ENCODE measurements around the gene OBI1. TPM values are rescaled to one million over a fixed set of nuclear protein-coding genes. Genes with fewer than 3 reads are reported as not detected.

The OBI1 gene
- total RNA-seq, 1 experiment from 2014 or later = 14.0 TPM

DNA sequence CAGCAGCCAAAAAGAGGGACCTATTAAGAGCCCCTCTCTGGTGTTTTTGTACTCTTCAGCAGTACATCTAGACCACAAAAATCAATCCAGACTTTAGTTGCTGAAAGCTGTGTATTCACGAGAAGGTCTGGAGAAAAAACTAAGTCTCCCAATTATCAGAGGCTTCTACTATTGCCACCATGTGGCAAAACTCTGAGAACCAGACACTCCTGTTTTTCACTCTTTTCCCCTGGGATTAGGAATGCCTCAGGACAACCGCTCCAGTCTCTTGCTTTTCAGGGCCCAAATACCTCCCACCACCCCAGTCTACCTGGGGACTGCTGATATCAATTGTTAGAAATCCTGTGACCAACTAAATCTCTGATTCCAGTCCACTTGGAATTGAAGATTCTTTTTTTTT, 30.1 kb upstream of the OBI1 start:
- Histone ChIP-seq H3K9me3 (ENCODE audit: control insufficient read depth in 1 of 2, insufficient read depth in 1 of 2, low read depth in 1 of 2, low read length in 2 of 2) (no peaks in the 10 kb centered on the region), H3K27ac (ENCODE audit: low read depth, low read length) (no peak overlapping the region), H3K36me3 (ENCODE audit: control insufficient read depth in 1 of 2, insufficient read depth in 2 of 2, low read length in 2 of 2) (no peaks in the 10 kb centered on the region), H3K4me1 (ENCODE audit: control insufficient read depth in 1 of 2, insufficient read depth in 2 of 2, low read length in 2 of 2) (no peaks in the 10 kb centered on the region), H3K9ac (ENCODE audit: low read length) (no peak overlapping the region), H4K20me1 (ENCODE audit: insufficient read depth) (no peaks in the 10 kb centered on the region), H3K27me3 (ENCODE audit: insufficient read depth, low read length) (peaks cover 40% of the 10 kb centered on the region), H3K4me2 (ENCODE audit: low read length) (no peak overlapping the region), H3K9me2 (ENCODE audit: insufficient read depth) (no peaks in the 10 kb centered on the region), H3K4me3 (replicated peaks in 1 of 2; ENCODE audit: low read depth in 1 of 2, low read length in 2 of 2) (no peak overlapping the region), H2AFZ (ENCODE audit: low read depth, low read length, poor library complexity, severe bottlenecking) (no peak overlapping the region), H3K79me2 (ENCODE audit: insufficient read depth, low read length) (no peaks in the 10 kb centered on the region)
- RAD21 ChIA-PET (ENCODE audit: low non-redundant PET in 1 of 2, low total read pairs in 2 of 2, uncharacterized antibody in 2 of 2, unreplicated experiment in 2 of 2) = no interaction called here
- no peak for DNase-seq (ENCODE audit: low read depth, low spot score)
- TF ChIP-seq SIN3A (IDR thresholded peaks at IDR 0.05; ENCODE audit: low read depth) (no peak), YY1 (IDR thresholded peaks at IDR 0.05; ENCODE audit: extremely low read depth, insufficient replicate concordance, low read depth, low read length) (no peak), POLR2A (IDR thresholded peaks at IDR 0.05; ENCODE audit: borderline replicate concordance, extremely low read depth, insufficient read depth, insufficient read length) (no peak), FOSL1 (IDR thresholded peaks at IDR 0.05; ENCODE audit: low read depth) (no peak), ZFX (IDR thresholded peaks at IDR 0.05) (no peak), CEBPB (IDR thresholded peaks at IDR 0.05; ENCODE audit: low read depth) (no peak), CBX3 (IDR thresholded peaks at IDR 0.05; ENCODE audit: low read depth) (no peak), JUND (IDR thresholded peaks at IDR 0.05) (no peak), ELF1 (IDR thresholded peaks at IDR 0.05; ENCODE audit: borderline replicate concordance, low read depth) (no peak), SP1 (IDR thresholded peaks at IDR 0.05; ENCODE audit: low read depth) (no peak), RAD21 (IDR thresholded peaks at IDR 0.05; ENCODE audit: low read depth) (no peak)
- TF ChIP-seq, protein P1, sequence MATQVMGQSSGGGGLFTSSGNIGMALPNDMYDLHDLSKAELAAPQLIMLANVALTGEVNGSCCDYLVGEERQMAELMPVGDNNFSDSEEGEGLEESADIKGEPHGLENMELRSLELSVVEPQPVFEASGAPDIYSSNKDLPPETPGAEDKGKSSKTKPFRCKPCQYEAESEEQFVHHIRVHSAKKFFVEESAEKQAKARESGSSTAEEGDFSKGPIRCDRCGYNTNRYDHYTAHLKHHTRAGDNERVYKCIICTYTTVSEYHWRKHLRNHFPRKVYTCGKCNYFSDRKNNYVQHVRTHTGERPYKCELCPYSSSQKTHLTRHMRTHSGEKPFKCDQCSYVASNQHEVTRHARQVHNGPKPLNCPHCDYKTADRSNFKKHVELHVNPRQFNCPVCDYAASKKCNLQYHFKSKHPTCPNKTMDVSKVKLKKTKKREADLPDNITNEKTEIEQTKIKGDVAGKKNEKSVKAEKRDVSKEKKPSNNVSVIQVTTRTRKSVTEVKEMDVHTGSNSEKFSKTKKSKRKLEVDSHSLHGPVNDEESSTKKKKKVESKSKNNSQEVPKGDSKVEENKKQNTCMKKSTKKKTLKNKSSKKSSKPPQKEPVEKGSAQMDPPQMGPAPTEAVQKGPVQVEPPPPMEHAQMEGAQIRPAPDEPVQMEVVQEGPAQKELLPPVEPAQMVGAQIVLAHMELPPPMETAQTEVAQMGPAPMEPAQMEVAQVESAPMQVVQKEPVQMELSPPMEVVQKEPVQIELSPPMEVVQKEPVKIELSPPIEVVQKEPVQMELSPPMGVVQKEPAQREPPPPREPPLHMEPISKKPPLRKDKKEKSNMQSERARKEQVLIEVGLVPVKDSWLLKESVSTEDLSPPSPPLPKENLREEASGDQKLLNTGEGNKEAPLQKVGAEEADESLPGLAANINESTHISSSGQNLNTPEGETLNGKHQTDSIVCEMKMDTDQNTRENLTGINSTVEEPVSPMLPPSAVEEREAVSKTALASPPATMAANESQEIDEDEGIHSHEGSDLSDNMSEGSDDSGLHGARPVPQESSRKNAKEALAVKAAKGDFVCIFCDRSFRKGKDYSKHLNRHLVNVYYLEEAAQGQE (IDR thresholded peaks at IDR 0.05; ENCODE audit: low read depth) = no peak
- TF ChIP-seq, protein P2, sequence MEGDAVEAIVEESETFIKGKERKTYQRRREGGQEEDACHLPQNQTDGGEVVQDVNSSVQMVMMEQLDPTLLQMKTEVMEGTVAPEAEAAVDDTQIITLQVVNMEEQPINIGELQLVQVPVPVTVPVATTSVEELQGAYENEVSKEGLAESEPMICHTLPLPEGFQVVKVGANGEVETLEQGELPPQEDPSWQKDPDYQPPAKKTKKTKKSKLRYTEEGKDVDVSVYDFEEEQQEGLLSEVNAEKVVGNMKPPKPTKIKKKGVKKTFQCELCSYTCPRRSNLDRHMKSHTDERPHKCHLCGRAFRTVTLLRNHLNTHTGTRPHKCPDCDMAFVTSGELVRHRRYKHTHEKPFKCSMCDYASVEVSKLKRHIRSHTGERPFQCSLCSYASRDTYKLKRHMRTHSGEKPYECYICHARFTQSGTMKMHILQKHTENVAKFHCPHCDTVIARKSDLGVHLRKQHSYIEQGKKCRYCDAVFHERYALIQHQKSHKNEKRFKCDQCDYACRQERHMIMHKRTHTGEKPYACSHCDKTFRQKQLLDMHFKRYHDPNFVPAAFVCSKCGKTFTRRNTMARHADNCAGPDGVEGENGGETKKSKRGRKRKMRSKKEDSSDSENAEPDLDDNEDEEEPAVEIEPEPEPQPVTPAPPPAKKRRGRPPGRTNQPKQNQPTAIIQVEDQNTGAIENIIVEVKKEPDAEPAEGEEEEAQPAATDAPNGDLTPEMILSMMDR (IDR thresholded peaks at IDR 0.05 in 2 of 3, conservative IDR thresholded peaks at IDR 0.05 in 1 of 3; ENCODE audit: borderline replicate concordance in 1 of 3, insufficient read depth in 1 of 3, low read depth in 2 of 3, low read length in 2 of 3) = no peak; a peak in 1 of 6 replicates
- TF ChIP-seq, protein P3, sequence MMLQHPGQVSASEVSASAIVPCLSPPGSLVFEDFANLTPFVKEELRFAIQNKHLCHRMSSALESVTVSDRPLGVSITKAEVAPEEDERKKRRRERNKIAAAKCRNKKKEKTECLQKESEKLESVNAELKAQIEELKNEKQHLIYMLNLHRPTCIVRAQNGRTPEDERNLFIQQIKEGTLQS (IDR thresholded peaks at IDR 0.05) = no peak
- TF ChIP-seq, protein P4, sequence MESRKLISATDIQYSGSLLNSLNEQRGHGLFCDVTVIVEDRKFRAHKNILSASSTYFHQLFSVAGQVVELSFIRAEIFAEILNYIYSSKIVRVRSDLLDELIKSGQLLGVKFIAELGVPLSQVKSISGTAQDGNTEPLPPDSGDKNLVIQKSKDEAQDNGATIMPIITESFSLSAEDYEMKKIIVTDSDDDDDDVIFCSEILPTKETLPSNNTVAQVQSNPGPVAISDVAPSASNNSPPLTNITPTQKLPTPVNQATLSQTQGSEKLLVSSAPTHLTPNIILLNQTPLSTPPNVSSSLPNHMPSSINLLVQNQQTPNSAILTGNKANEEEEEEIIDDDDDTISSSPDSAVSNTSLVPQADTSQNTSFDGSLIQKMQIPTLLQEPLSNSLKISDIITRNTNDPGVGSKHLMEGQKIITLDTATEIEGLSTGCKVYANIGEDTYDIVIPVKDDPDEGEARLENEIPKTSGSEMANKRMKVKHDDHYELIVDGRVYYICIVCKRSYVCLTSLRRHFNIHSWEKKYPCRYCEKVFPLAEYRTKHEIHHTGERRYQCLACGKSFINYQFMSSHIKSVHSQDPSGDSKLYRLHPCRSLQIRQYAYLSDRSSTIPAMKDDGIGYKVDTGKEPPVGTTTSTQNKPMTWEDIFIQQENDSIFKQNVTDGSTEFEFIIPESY (IDR thresholded peaks at IDR 0.05; ENCODE audit: extremely low read depth, insufficient replicate concordance, low read length) = no peak
- ATAC-seq = no peak
- no TSS peak for BruUV-seq (replicated peaks)
- POLR2A ChIA-PET = no interaction called here
- CTCF ChIA-PET = no interaction called here
- intact Hi-C loops (cut with micrococcal nuclease) = no loop called here
